ENCODE results near the gene BNIP5.

Gene BNIP5

DNA sequence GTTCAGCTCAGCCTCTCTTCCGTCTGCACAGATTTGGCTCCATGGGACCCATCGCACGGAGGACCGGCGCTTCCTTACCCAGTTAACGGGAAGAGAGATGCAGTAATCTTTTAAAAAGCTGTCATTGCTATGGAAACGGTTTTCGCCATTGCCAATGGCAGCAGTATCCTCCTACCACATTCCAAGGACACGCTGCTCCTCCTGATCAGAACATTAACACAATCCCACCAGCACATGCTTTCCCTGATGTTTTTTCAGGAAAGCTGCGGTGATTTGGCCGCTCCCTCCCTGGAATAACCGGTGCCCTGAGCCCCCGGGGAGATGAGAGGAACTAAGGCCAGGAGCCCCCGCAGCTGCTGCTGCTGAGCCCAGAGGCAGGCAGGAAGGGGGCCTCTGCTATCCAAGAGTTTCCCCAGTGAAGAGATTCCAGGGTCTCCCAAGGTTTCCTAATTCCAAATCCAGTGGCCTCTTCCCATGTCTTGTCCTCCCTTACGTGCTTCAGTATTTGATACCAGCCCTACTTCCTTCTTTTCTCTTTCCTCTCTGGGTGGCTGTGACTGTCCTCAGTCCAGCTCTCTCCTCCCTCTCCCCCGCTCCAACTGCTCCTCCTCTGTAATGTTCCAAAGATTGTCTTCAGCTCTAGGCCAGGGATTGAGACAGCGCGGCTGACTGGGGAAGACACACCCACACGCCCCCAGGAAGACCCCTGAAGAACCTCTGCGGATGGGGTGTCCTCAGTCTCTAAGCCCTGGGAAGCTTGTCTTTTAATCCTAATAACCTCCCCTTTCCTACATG lies 2.6 kb downstream of the BNIP5 start:
- Histone ChIP-seq H3K27ac (ENCODE audit: low read length) (no peak overlapping the region), H3K9me3 (ENCODE audit: insufficient read depth, low read length) (no peaks in the 10 kb centered on the region), H3K36me3 (replicated peaks; ENCODE audit: low read depth, low read length) (no peaks in the 10 kb centered on the region), H2AFZ (ENCODE audit: low read depth, low read length) (no peak overlapping the region), H3K4me1 (ENCODE audit: low read length) (peaks cover 34% of the 10 kb centered on the region), H3K4me3 (ENCODE audit: low read length) (no peak overlapping the region), H3K9ac (ENCODE audit: low read length) (no peak overlapping the region), H3K27me3 (ENCODE audit: low read depth, low read length) (peaks cover 35% of the 10 kb centered on the region), H4K20me1 (ENCODE audit: insufficient read depth, low read length) (no peaks in the 10 kb centered on the region), H3K79me2 (ENCODE audit: low read length) (no peaks in the 10 kb centered on the region), H3K4me2 (ENCODE audit: low read length) (no peak overlapping the region)
- TF ChIP-seq, protein P1, sequence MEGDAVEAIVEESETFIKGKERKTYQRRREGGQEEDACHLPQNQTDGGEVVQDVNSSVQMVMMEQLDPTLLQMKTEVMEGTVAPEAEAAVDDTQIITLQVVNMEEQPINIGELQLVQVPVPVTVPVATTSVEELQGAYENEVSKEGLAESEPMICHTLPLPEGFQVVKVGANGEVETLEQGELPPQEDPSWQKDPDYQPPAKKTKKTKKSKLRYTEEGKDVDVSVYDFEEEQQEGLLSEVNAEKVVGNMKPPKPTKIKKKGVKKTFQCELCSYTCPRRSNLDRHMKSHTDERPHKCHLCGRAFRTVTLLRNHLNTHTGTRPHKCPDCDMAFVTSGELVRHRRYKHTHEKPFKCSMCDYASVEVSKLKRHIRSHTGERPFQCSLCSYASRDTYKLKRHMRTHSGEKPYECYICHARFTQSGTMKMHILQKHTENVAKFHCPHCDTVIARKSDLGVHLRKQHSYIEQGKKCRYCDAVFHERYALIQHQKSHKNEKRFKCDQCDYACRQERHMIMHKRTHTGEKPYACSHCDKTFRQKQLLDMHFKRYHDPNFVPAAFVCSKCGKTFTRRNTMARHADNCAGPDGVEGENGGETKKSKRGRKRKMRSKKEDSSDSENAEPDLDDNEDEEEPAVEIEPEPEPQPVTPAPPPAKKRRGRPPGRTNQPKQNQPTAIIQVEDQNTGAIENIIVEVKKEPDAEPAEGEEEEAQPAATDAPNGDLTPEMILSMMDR (IDR thresholded peaks at IDR 0.05; ENCODE audit: low read depth, low read length), result no peak
- TF ChIP-seq EZH2phosphoT487 (IDR thresholded peaks at IDR 0.05; ENCODE audit: low read depth), result no peak

DNA sequence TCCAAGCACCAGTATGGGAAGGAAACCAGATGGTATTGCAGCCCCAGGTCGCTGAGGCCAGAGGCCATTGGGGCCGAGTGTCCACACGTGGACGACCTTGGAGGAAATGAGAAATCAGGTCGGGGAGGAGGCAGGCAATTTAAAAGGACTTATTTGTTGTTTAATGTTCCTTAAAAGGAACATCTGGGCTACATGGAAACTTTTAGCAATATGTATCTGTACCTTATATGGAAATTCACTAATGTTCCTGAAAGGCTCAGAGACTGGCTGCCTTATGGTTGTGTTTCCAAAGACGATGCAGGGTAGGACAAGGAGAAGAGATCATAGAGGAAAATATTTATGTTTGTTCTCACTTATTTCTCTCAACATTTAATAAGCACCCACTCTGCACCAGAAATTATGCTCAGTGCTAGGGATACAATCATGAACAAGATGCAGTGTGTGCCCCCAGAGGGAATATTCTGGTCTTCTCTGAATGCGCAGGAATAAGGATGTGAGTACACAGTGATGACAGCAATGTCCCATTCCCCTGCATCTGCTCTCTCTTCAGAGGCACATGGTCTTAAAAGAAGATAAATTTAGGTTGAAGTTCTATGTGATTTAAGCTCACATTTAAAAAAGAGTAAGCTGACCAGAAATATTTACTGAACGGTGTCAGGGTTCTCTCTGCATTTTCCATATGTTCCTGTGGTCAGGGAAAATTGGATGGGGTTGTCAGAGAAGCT lies 3.4 kb downstream of the BNIP5 start:
- Histone ChIP-seq H3K4me3 (ENCODE audit: low read length) (no peak overlapping the region), H3K36me3 (replicated peaks; ENCODE audit: low read depth, low read length) (no peaks in the 10 kb centered on the region), H3K27me3 (ENCODE audit: low read depth, low read length) (peaks cover 43% of the 10 kb centered on the region), H3K9ac (ENCODE audit: low read length) (no peak overlapping the region), H3K27ac (ENCODE audit: low read length) (no peak overlapping the region), H3K9me3 (ENCODE audit: insufficient read depth, low read length) (no peaks in the 10 kb centered on the region), H2AFZ (ENCODE audit: low read depth, low read length) (no peak overlapping the region), H3K4me1 (ENCODE audit: low read length) (peaks cover 26% of the 10 kb centered on the region), H3K4me2 (ENCODE audit: low read length) (no peak overlapping the region), H4K20me1 (ENCODE audit: insufficient read depth, low read length) (no peaks in the 10 kb centered on the region), H3K79me2 (ENCODE audit: low read length) (no peaks in the 10 kb centered on the region)
- TF ChIP-seq, protein P1 (IDR thresholded peaks at IDR 0.05; ENCODE audit: low read depth, low read length), result no peak
- no peak for TF ChIP-seq EZH2phosphoT487 (IDR thresholded peaks at IDR 0.05; ENCODE audit: low read depth)

DNA sequence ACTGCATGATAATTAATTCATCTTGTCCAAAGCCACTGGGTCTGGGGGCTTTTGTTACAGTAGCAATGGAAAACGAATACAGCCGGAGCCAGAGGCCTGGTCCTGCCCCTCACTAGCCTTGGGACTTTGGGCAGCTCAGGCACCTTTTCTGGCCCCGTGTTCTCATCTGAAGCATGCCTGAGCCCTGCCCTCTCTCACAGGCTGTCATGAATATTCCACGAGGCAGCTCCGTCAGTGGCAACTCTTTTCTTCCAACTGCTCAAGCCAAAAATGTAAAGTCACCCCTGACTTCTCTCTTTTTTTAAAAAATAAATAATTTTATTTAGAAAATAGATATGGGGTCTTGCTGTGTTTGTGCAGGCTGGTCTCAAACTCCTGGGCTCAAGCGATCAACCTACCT lies 5.3 kb downstream of the BNIP5 start:
- Histone ChIP-seq H2AFZ (ENCODE audit: low read depth, low read length) (no peak overlapping the region), H3K27ac (ENCODE audit: low read length) (no peak overlapping the region), H3K79me2 (ENCODE audit: low read length) (no peaks in the 10 kb centered on the region), H4K20me1 (ENCODE audit: insufficient read depth, low read length) (no peaks in the 10 kb centered on the region), H3K27me3 (ENCODE audit: low read depth, low read length) (peaks cover 59% of the 10 kb centered on the region), H3K36me3 (replicated peaks; ENCODE audit: low read depth, low read length) (no peaks in the 10 kb centered on the region), H3K9me3 (ENCODE audit: insufficient read depth, low read length) (no peaks in the 10 kb centered on the region), H3K9ac (ENCODE audit: low read length) (no peak overlapping the region), H3K4me2 (ENCODE audit: low read length) (no peak overlapping the region), H3K4me1 (ENCODE audit: low read length) (peaks cover 10% of the 10 kb centered on the region), H3K4me3 (ENCODE audit: low read length) (no peak overlapping the region)
- TF ChIP-seq, protein P1 (IDR thresholded peaks at IDR 0.05; ENCODE audit: low read depth, low read length), result no peak
- TF ChIP-seq EZH2phosphoT487 (IDR thresholded peaks at IDR 0.05; ENCODE audit: low read depth), result no peak

- no peak for TF ChIP-seq EZH2phosphoT487 (IDR thresholded peaks at IDR 0.05; ENCODE audit: low read depth)
- TF ChIP-seq, protein P1 (IDR thresholded peaks at IDR 0.05; ENCODE audit: low read depth, low read length), result no peak
- H3K27ac ChIP-seq (ENCODE audit: low read length), result no peak overlapping the region
- H3K36me3 ChIP-seq (replicated peaks; ENCODE audit: low read depth, low read length), result no peaks in the 10 kb centered on the region
- no peak overlapping the region for H3K9ac ChIP-seq (ENCODE audit: low read length)
- no peaks in the 10 kb centered on the region for H4K20me1 ChIP-seq (ENCODE audit: insufficient read depth, low read length)
- H3K4me2 ChIP-seq (ENCODE audit: low read length), result no peak overlapping the region
- peaks cover 9% of the 10 kb centered on the region; the same call in 1 of the 2 replicates for H3K4me1 ChIP-seq (ENCODE audit: low read length)
- H3K79me2 ChIP-seq (ENCODE audit: low read length), result no peaks in the 10 kb centered on the region
- H3K4me3 ChIP-seq (ENCODE audit: low read length), result no peak overlapping the region
- no peaks in the 10 kb centered on the region for H3K9me3 ChIP-seq (ENCODE audit: insufficient read depth, low read length)
- H3K27me3 ChIP-seq (ENCODE audit: low read depth, low read length), result peaks cover 56% of the 10 kb centered on the region
- no peak overlapping the region for H2AFZ ChIP-seq (ENCODE audit: low read depth, low read length)
Observed at GRCh38 chr6:36330366-36330765, 6.3 kb downstream of the BNIP5 start.
